ENCODE measurements around the gene ANAPC10.
A peak's percentile ranks its signal among the peaks of the same experiment; 100 is the strongest.

Gene ANAPC10

GRCh38 chr4:145044341-145044740, 53.7 kb downstream of the ANAPC10 start:
- H3K4me3 ChIP-seq (ENCODE audit: low read depth, low read length) = no peak overlapping the region
- DNase-seq (ENCODE audit: low read depth) = no peak
- TF ChIP-seq CTCF (IDR thresholded peaks at IDR 0.05; ENCODE audit: low read depth, low read length, missing control alignments) = no peak

- no peak for DNase-seq (ENCODE audit: low read depth)
- no peak for TF ChIP-seq CTCF (IDR thresholded peaks at IDR 0.05; ENCODE audit: low read depth, low read length, missing control alignments)
- no peak overlapping the region for H3K4me3 ChIP-seq (ENCODE audit: low read depth, low read length)
These were observed 54.7 kb downstream of the ANAPC10 start for GRCh38 chr4:145043306-145043705.

- DNase-seq (ENCODE audit: low read depth) = no peak
- H3K4me3 ChIP-seq (ENCODE audit: low read depth, low read length) = no peak overlapping the region
- no peak for TF ChIP-seq CTCF (IDR thresholded peaks at IDR 0.05; ENCODE audit: low read depth, low read length, missing control alignments)
These were observed 55.3 kb downstream of the ANAPC10 start for GRCh38 chr4:145042601-145043285.

GRCh38 chr4:145041378-145041777, 56.6 kb downstream of the ANAPC10 start:
- no peak for TF ChIP-seq CTCF (IDR thresholded peaks at IDR 0.05; ENCODE audit: low read depth, low read length, missing control alignments)
- peak; percentile 53 for DNase-seq (ENCODE audit: low read depth)
- no peak overlapping the region for H3K4me3 ChIP-seq (ENCODE audit: low read depth, low read length)

- no peak for DNase-seq (ENCODE audit: low read depth)
- H3K4me3 ChIP-seq (ENCODE audit: low read depth, low read length) = no peak overlapping the region
- no peak for TF ChIP-seq CTCF (IDR thresholded peaks at IDR 0.05; ENCODE audit: low read depth, low read length, missing control alignments)
These were observed 62.4 kb downstream of the ANAPC10 start for GRCh38 chr4:145035494-145036136.

GRCh38 chr4:145034727-145035211, 63.2 kb downstream of the ANAPC10 start:
- DNase-seq (ENCODE audit: low read depth) = no peak
- H3K4me3 ChIP-seq (ENCODE audit: low read depth, low read length) = no peak overlapping the region
- TF ChIP-seq CTCF (IDR thresholded peaks at IDR 0.05; ENCODE audit: low read depth, low read length, missing control alignments) = no peak

Data from GM12864 (cell line).